ENCODE measurements around the gene KLK7. TPM values are rescaled to one million over a fixed set of nuclear protein-coding genes. Genes with fewer than 3 reads are reported as not detected.

Gene KLK7
- total and polyA plus RNA-seq, 2 experiments from 2014 or later, result 0.43 TPM; not detected in 1

DNA sequence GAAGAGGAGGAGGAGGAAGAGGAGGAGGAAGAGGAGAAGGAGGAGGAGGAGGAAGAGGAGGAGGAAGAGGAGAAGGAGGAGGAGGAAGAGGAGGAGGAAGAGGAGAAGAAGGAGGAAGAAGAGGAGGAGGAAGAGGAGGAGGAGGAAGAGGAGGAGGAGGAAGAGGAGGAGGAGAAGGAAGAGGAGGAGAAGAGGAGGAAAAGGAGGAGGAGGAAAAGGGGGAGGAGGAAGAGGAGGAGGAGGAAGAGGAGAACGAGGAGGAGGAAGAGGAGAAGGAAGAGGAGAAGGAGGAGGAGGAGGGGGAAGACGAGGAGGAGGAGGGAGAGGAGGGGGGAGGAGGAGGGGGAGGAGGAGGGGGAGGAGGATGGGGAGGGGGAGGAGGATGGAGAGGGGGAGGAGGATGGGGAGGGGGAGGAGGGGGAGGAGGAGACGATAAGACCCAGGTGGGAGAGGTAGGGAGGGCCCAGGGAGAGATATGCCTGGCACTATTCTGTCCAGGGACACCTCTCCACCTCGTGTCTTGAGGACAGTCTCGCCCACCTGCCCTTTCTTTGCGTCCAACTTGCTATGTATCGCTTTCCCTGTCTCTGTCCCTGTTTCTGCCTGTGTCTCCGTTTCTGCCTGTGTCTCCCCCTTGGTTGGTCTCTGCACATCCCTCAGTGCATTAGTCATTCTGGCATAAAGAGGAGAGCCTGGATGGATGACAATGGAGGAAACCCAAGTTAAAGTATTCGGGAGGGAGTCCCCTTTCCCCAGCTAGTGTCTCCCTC, 23.8 kb downstream of the KLK7 start:
- peak in 1 of 2 donors; percentile 6 for DNase-seq (ENCODE audit: low read depth in 1 of 2, low spot score in 1 of 2)
- H3K4me1 ChIP-seq (ENCODE audit: low read depth), result no peaks in the 10 kb centered on the region
- no peaks in the 10 kb centered on the region for H3K9me3 ChIP-seq (ENCODE audit: low read depth)

DNA sequence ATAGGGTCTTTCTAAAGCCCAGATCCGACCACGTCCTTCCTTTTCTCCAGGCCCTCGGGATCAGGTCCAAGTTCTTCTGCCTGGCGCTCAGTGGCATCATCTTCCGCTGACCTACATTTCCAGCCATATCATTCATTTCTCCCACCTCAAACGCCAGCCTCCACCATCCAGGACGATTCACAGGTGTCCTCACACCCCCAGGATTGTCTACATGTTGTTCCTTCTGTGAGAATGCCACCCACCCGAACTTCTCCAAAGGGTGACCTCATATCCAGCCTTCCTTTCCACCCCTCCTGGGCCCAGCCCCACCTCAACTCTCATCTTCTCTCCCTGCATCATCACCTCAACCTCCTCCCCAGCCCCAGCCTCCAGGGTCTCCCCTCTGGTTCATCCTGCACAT, 26.1 kb downstream of the KLK7 start:
- Histone ChIP-seq H3K4me3 (no peak overlapping the region), H3K27me3 (peaks cover 3% of the 10 kb centered on the region), H3K36me3 (no peaks in the 10 kb centered on the region), H3K27ac (no peak overlapping the region), H3K9me3 (ENCODE audit: low read depth) (no peaks in the 10 kb centered on the region), H3K4me1 (ENCODE audit: low read depth) (no peaks in the 10 kb centered on the region)
- DNase-seq (ENCODE audit: low read depth in 1 of 2, low spot score in 1 of 2), result no peak
- TF ChIP-seq, protein P1, sequence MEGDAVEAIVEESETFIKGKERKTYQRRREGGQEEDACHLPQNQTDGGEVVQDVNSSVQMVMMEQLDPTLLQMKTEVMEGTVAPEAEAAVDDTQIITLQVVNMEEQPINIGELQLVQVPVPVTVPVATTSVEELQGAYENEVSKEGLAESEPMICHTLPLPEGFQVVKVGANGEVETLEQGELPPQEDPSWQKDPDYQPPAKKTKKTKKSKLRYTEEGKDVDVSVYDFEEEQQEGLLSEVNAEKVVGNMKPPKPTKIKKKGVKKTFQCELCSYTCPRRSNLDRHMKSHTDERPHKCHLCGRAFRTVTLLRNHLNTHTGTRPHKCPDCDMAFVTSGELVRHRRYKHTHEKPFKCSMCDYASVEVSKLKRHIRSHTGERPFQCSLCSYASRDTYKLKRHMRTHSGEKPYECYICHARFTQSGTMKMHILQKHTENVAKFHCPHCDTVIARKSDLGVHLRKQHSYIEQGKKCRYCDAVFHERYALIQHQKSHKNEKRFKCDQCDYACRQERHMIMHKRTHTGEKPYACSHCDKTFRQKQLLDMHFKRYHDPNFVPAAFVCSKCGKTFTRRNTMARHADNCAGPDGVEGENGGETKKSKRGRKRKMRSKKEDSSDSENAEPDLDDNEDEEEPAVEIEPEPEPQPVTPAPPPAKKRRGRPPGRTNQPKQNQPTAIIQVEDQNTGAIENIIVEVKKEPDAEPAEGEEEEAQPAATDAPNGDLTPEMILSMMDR (IDR thresholded peaks at IDR 0.05; ENCODE audit: low read depth, low read length), result no peak

More for the DNA sequence above, 23.8 kb downstream of the KLK7 start:
- TF ChIP-seq, protein P1 (IDR thresholded peaks at IDR 0.05; ENCODE audit: low read depth, low read length), result no peak
- no peak overlapping the region for H3K27ac ChIP-seq
- H3K4me3 ChIP-seq, result no peak overlapping the region
- H3K27me3 ChIP-seq, result peaks cover 3% of the 10 kb centered on the region
- no peaks in the 10 kb centered on the region for H3K36me3 ChIP-seq

DNA sequence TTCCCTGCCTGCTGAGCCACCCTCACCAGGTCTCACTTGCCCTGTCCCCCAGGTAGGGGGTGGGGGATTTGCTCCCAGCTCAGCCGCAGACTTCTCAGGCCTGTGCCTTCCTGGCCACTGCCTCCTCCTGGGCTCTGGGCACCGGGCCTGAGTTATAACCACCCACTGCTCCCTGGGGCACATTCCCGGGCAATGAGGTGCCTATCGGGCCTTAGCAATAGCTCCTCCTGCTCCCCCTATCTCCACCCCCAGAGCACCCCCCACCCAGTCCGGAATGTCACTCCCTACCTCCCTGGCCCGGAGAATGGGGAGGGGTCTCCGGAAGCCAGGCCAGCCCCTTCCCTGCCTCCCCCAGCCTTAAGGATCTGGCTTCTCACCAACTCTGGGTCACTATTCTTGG, 30.8 kb downstream of the KLK7 start, which contains the start of gene KLK5:
KLK5 (minus strand) TSS at position 129 of the 400 bp plus-strand sequence. CDS start 381 bp downstream, outside the sequence.
- H3K36me3 ChIP-seq, result no peaks in the 10 kb centered on the region
- no peak within 1 kb of the TSS for H3K4me3 ChIP-seq
- no peaks in the 10 kb centered on the region for H3K9me3 ChIP-seq (ENCODE audit: low read depth)
- no peaks in the 10 kb centered on the region for H3K4me1 ChIP-seq (ENCODE audit: low read depth)
- no peak within 1 kb of the TSS for H3K27ac ChIP-seq
- TF ChIP-seq, protein P1 (IDR thresholded peaks at IDR 0.05; ENCODE audit: low read depth, low read length), result no peak
- DNase-seq (ENCODE audit: low read depth in 1 of 2, low spot score in 1 of 2), result no peak
- no peaks in the 10 kb centered on the region for H3K27me3 ChIP-seq

DNA sequence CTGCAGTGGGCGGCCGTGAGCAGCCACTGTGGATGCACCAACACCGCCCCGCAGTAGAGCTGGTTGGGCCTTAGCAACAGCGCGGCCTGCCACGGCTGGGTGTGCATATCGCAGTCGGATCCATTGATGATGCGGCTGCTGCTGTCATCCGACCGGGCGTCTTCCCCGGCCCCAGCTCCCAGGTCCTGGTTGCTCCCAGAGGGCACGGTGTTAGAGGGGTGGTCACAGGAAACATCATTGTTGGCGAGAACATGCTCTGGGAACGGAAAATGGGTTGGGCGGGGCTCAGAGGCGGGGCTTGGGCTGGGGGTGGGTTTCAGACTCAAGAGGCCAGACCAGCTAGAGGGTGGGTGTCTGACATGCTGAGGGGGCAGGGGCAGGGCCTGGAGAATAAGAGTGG, 33.9 kb downstream of the KLK7 start:
- TF ChIP-seq, protein P1 (IDR thresholded peaks at IDR 0.05; ENCODE audit: low read depth, low read length), result no peak
- no peak for DNase-seq (ENCODE audit: low read depth in 1 of 2, low spot score in 1 of 2)
- no peaks in the 10 kb centered on the region for H3K9me3 ChIP-seq (ENCODE audit: low read depth)
- no peaks in the 10 kb centered on the region for H3K4me1 ChIP-seq (ENCODE audit: low read depth)
- no peak overlapping the region for H3K27ac ChIP-seq
- no peaks in the 10 kb centered on the region for H3K36me3 ChIP-seq
- no peak overlapping the region for H3K4me3 ChIP-seq
- no peaks in the 10 kb centered on the region for H3K27me3 ChIP-seq

DNA sequence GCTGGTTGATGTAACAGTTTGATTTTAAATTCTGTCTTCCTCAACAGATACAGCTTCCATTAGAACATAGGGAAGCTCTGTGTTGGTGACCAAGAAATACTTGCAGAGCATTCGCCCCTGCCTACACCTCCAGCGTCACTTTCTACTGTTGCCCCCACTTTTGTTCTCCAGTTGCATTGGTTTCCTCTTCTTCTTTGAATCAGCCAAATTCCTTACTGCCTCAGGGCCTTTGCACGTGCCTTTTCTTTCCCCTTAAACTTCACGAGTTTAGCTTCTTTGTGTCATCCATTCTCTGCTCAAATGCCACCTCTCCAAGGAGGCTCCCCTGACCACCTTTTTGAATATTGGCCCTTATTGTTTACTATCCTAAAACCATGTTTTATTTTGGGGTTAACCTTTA, 36.6 kb downstream of the KLK7 start:
- Histone ChIP-seq H3K27me3 (no peaks in the 10 kb centered on the region), H3K27ac (no peak overlapping the region), H3K9me3 (ENCODE audit: low read depth) (no peaks in the 10 kb centered on the region), H3K36me3 (no peaks in the 10 kb centered on the region), H3K4me1 (ENCODE audit: low read depth) (no peaks in the 10 kb centered on the region), H3K4me3 (no peak overlapping the region)
- TF ChIP-seq, protein P1 (IDR thresholded peaks at IDR 0.05; ENCODE audit: low read depth, low read length), result no peak
- DNase-seq (ENCODE audit: low read depth in 1 of 2, low spot score in 1 of 2), result no peak
